HepG2 (cell line): ENCODE data around the gene FITM1. TPM values are rescaled to one million over a fixed set of nuclear protein-coding genes. Genes with fewer than 3 reads are reported as not detected.

Experiments used
- ETV5 ChIP-seq: IDR thresholded peaks from 2 replicates; pipeline ENCODE4 v1.6.1; 2018; ENCODE audit warnings: missing biosample characterization, missing genetic modification reagents, inconsistent platforms, borderline replicate concordance
- HMG20A ChIP-seq: IDR thresholded peaks from 2 replicates; pipeline ENCODE4 v1.6.1; 2016; ENCODE audit warnings: borderline replicate concordance
- HNF4G ChIP-seq, 2 experiments: sonication (generic) in 1 of 2; formaldehyde crosslinking in 1 of 2; IDR thresholded peaks; 2 replicates each; pipeline versions ENCODE4 v1.4.0 to v1.6.1; 2011 to 2020; ENCODE audit warnings: borderline replicate concordance in 2 of 2, low read depth in 2 of 2, mild to moderate bottlenecking in 2 of 2, low read length in 1 of 2, missing genetic modification reagents in 1 of 2, moderate library complexity in 1 of 2
- IKZF1 ChIP-seq: fragments of 450-650 bp; IDR thresholded peaks from 2 replicates; pipeline ENCODE4 v1.7.1; 2016
- NFE2 ChIP-seq: sonication (generic); formaldehyde crosslinking; IDR thresholded peaks from 2 replicates; pipeline ENCODE4 v1.4.0; 2020; ENCODE audit warnings: missing genetic modification reagents
- PITX1 ChIP-seq: sonication (generic); formaldehyde crosslinking; IDR thresholded peaks from 2 replicates; pipeline ENCODE4 v1.5.1; 2020; ENCODE audit warnings: mild to moderate bottlenecking, missing genetic modification reagents
- PLRG1 ChIP-seq: fragments of 450-650 bp; conservative IDR thresholded peaks from 2 replicates; pipeline ENCODE4 v1.6.1; 2016
- SIN3B ChIP-seq: fragments of 150-350 bp; IDR thresholded peaks from 2 replicates; pipeline ENCODE4 v1.6.1; 2014; ENCODE audit warnings: low read length
- TCF12 ChIP-seq, 2 experiments: fragments of 450-650 bp in 1 of 2; sonication (generic) in 1 of 2; formaldehyde crosslinking in 1 of 2; IDR thresholded peaks; 2 replicates each; pipeline versions ENCODE4 v1.6.1 to v1.8.0; 2017 to 2022; ENCODE audit warnings: antibody characterized with exemption in 1 of 2, mild to moderate bottlenecking in 1 of 2, missing genetic modification reagents in 1 of 2, moderate library complexity in 1 of 2
- ZNF274 ChIP-seq: sonication (generic); formaldehyde crosslinking; IDR thresholded peaks from 2 replicates; pipeline ENCODE4 v1.5.1; 2020; ENCODE audit warnings: mild to moderate bottlenecking, missing genetic modification reagents
- ZNF547 ChIP-seq: sonication (generic); formaldehyde crosslinking; IDR thresholded peaks from 2 replicates; pipeline ENCODE4 v1.5.1; 2020; ENCODE audit warnings: mild to moderate bottlenecking, missing genetic modification reagents
- ZNF713 ChIP-seq: sonication (generic); formaldehyde crosslinking; IDR thresholded peaks from 2 replicates; pipeline ENCODE4 v1.4.0; 2020; ENCODE audit warnings: mild to moderate bottlenecking, missing genetic modification reagents
- ZNF776 ChIP-seq: sonication (generic); formaldehyde crosslinking; IDR thresholded peaks from 2 replicates; pipeline ENCODE4 v1.4.0; 2020; ENCODE audit warnings: mild to moderate bottlenecking, missing genetic modification reagents
- ZNF841 ChIP-seq: sonication (generic); formaldehyde crosslinking; IDR thresholded peaks from 2 replicates; pipeline ENCODE4 v1.8.1; 2023; ENCODE audit warnings: missing genetic modification reagents, borderline replicate concordance
- polyA plus RNA-seq, 8 experiments: library from polyadenylated mRNA; depleted of rRNA in 3 of 8; stranded (reverse) in 7 of 8; unstranded in 1 of 8; fragments of >200 nt; fragmentation: Illumina TruSeq in 4 of 8; extraction: Trizol in 4 of 8; gene quantifications; 2 replicates each; pipeline versions ENCODE4 v1.2.1 to v1.2.3, GENCODE V29; 2011 to 2016; ENCODE audit warnings: low read depth in 4 of 8, missing spikeins in 1 of 8, mixed read lengths in 1 of 8; ENCODE audit not compliant: insufficient read depth in 1 of 8
- total RNA-seq, 5 experiments: library from RNA; depleted of rRNA; stranded (reverse); fragments of >200 nt; fragmentation: Illumina TruSeq; extraction: Trizol; gene quantifications; 2 replicates each; pipeline ENCODE4 v1.2.3, GENCODE V29; 2016; ENCODE audit warnings: low read depth in 1 of 5
- TF ChIP-seq, protein P1 (sequence below): sonication (generic); formaldehyde crosslinking; conservative IDR thresholded peaks from 2 replicates; pipeline ENCODE4 v1.8.0; 2022; ENCODE audit warnings: mild to moderate bottlenecking, moderate library complexity, missing genetic modification reagents
- TF ChIP-seq, protein P2 (sequence below): sonication (generic); formaldehyde crosslinking; IDR thresholded peaks from 2 replicates; pipeline ENCODE4 v1.5.0; 2020; ENCODE audit warnings: missing genetic modification reagents
- TF ChIP-seq, protein P3 (sequence below): sonication (generic); formaldehyde crosslinking; IDR thresholded peaks from 2 replicates; pipeline ENCODE4 v1.4.0; 2020; ENCODE audit warnings: missing genetic modification reagents
- TF ChIP-seq, protein P4 (sequence below): sonication (generic); formaldehyde crosslinking; IDR thresholded peaks from 2 replicates; pipeline ENCODE4 v1.8.0; 2022; ENCODE audit warnings: missing genetic modification reagents, mild to moderate bottlenecking, inconsistent platforms, borderline replicate concordance
- TF ChIP-seq, protein P5 (sequence below): sonication (generic); formaldehyde crosslinking; conservative IDR thresholded peaks from 2 replicates; pipeline ENCODE4 v1.4.0; 2020; ENCODE audit warnings: missing genetic modification reagents
- TF ChIP-seq, protein P6 (sequence below): sonication (generic); formaldehyde crosslinking; IDR thresholded peaks from 2 replicates; pipeline ENCODE4 v1.5.0; 2020; ENCODE audit warnings: mild to moderate bottlenecking, low read depth, missing genetic modification reagents, borderline replicate concordance

The FITM1 gene
- total and polyA plus RNA-seq, 2 of the 13 experiments (the other 11 are each of a cell fraction or from before 2014, with no cell fraction given): 2.7 to 5.8 TPM

DNA sequence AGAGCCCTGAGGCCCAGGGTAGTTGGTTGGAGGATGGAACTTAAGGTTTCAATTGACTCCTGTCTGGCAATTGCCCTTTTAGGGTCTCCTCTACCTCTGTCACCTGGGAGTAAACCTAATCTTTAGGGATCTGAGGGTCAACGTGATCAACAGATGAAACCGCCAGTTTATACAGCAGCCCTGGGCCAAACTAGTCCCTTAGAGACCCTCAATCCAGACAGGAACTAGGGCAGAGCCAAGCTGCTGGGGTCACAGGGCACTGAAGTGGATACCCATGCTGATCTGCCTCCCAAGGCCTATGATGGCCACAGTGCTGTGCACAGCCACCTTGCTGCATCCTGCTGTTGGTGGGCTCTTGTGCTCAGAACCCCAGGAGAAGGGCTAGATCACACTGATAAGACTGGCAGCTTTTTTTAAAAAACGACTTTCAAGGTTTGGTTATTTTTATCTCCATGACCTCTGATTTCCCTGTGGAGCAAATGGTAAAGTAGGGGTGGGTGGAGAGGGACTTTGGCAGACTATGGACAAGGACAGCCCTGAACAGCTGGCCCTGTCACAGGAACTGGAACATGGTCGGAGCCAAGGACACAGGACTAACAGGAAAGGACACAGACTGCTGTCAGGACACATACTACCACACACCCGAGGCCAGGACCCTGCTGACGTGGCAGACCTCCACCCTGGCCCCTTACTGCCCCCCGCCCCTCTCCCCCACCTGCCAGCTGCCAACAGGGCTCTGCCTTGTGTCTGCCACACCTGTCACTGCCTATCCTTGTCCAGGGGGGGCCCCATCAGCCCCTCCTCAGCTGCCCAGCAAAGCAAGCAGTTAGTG lies 474 bp downstream of the FITM1 start (continued):
- TF ChIP-seq, protein P1, sequence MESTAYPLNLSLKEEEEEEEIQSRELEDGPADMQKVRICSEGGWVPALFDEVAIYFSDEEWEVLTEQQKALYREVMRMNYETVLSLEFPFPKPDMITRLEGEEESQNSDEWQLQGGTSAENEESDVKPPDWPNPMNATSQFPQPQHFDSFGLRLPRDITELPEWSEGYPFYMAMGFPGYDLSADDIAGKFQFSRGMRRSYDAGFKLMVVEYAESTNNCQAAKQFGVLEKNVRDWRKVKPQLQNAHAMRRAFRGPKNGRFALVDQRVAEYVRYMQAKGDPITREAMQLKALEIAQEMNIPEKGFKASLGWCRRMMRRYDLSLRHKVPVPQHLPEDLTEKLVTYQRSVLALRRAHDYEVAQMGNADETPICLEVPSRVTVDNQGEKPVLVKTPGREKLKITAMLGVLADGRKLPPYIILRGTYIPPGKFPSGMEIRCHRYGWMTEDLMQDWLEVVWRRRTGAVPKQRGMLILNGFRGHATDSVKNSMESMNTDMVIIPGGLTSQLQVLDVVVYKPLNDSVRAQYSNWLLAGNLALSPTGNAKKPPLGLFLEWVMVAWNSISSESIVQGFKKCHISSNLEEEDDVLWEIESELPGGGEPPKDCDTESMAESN (CRISPR knock-in tag): peak; percentile 76
- TF ChIP-seq ZNF713 (CRISPR knock-in tag) (peak; percentile 54; the same call in 1 of the 2 replicates), IKZF1 (no peak), SIN3B (no peak), PLRG1 (no peak), ZNF274 (peak; percentile 88), ZNF547 (CRISPR knock-in tag) (peak; percentile 62), TCF12 (IDR thresholded peaks at IDR 0.05) (no peak), TCF12 (CRISPR knock-in tag; IDR thresholded peaks at IDR 0.05) (no peak), ETV5 (CRISPR knock-in tag) (peak; percentile 73; the same call in 1 of the 2 replicates), ZNF841 (CRISPR knock-in tag) (no peak), HNF4G (IDR thresholded peaks at IDR 0.05; ENCODE audit: borderline replicate concordance, low read depth, low read length) (0 out of 2 replicates have a peak, but pooled peaks have one; percentile 29), HNF4G (CRISPR knock-in tag; IDR thresholded peaks at IDR 0.05; ENCODE audit: borderline replicate concordance, low read depth) (no peak), HMG20A (CRISPR knock-in tag) (no peak), ZNF776 (CRISPR knock-in tag) (peak; percentile 66; the same call in 1 of the 2 replicates), NFE2 (CRISPR knock-in tag) (no peak), PITX1 (CRISPR knock-in tag) (no peak; the same call in 1 of the 2 replicates)
- TF ChIP-seq, protein P2, sequence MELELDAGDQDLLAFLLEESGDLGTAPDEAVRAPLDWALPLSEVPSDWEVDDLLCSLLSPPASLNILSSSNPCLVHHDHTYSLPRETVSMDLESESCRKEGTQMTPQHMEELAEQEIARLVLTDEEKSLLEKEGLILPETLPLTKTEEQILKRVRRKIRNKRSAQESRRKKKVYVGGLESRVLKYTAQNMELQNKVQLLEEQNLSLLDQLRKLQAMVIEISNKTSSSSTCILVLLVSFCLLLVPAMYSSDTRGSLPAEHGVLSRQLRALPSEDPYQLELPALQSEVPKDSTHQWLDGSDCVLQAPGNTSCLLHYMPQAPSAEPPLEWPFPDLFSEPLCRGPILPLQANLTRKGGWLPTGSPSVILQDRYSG (CRISPR knock-in tag): no peak
- TF ChIP-seq, protein P3, sequence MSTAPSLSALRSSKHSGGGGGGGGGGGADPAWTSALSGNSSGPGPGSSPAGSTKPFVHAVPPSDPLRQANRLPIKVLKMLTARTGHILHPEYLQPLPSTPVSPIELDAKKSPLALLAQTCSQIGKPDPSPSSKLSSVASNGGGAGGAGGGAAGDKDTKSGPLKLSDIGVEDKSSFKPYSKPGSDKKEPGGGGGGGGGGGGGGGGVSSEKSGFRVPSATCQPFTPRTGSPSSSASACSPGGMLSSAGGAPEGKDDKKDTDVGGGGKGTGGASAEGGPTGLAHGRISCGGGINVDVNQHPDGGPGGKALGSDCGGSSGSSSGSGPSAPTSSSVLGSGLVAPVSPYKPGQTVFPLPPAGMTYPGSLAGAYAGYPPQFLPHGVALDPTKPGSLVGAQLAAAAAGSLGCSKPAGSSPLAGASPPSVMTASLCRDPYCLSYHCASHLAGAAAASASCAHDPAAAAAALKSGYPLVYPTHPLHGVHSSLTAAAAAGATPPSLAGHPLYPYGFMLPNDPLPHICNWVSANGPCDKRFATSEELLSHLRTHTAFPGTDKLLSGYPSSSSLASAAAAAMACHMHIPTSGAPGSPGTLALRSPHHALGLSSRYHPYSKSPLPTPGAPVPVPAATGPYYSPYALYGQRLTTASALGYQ (CRISPR knock-in tag): no peak
- TF ChIP-seq, protein P4, sequence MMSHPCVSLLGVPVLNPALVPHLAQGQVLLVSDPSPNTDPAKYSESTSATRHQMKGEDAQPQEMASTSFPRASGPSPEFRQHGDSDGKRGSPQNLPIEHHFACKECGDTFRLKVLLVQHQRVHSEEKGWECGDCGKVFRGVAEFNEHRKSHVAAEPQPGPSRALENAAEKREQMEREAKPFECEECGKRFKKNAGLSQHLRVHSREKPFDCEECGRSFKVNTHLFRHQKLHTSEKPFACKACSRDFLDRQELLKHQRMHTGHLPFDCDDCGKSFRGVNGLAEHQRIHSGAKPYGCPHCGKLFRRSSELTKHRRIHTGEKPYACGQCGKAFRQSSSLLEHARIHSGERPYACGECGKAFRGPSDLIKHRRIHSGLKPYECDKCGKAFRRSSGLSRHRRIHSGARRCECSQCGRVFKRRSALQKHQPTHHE (CRISPR knock-in tag): no peak
- TF ChIP-seq, protein P5, sequence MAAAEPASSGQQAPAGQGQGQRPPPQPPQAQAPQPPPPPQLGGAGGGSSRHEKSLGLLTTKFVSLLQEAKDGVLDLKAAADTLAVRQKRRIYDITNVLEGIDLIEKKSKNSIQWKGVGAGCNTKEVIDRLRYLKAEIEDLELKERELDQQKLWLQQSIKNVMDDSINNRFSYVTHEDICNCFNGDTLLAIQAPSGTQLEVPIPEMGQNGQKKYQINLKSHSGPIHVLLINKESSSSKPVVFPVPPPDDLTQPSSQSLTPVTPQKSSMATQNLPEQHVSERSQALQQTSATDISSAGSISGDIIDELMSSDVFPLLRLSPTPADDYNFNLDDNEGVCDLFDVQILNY: no peak
- TF ChIP-seq, protein P6, sequence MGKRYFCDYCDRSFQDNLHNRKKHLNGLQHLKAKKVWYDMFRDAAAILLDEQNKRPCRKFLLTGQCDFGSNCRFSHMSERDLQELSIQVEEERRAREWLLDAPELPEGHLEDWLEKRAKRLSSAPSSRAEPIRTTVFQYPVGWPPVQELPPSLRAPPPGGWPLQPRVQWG (CRISPR knock-in tag): no peak
